Hepatocyte (in vitro differentiated cells): ENCODE data around the gene ARHGAP25. TPM values are rescaled to one million over a fixed set of nuclear protein-coding genes. Genes with fewer than 3 reads are reported as not detected.

ENCODE experiments used
- DNase-seq: peaks from one replicate; pipeline ENCODE4 v3.0.0-alpha.2; 2016; ENCODE audit warnings: low spot score
- H2AFZ ChIP-seq: fragments of 200-600 bp; sonication (generic); 2 replicates; pipeline ENCODE4 v1.6.0; 2016; ENCODE audit warnings: antibody characterized with exemption, mild to moderate bottlenecking
- H3K27ac ChIP-seq: fragments of 200-600 bp; sonication (generic); 2 replicates; pipeline ENCODE4 v1.5.1; 2016; ENCODE audit warnings: mild to moderate bottlenecking
- H3K27me3 ChIP-seq: fragments of 200-600 bp; sonication (generic); 2 replicates; pipeline ENCODE4 v1.6.1; 2016
- H3K36me3 ChIP-seq: fragments of 200-600 bp; sonication (generic); replicated peaks from 2 replicates; pipeline ENCODE4 v1.5.1; 2016; ENCODE audit warnings: low read depth; ENCODE audit not compliant: insufficient read depth
- H3K4me1 ChIP-seq: fragments of 200-600 bp; sonication (generic); 2 replicates; pipeline ENCODE4 v1.5.1; 2016; ENCODE audit warnings: mild to moderate bottlenecking, moderate library complexity; ENCODE audit not compliant: insufficient read depth
- H3K4me2 ChIP-seq: fragments of 200-600 bp; sonication (generic); 2 replicates; pipeline ENCODE4 v1.6.0; 2016
- H3K4me3 ChIP-seq: fragments of 200-600 bp; sonication (generic); 2 replicates; pipeline ENCODE4 v1.5.1; 2016; ENCODE audit warnings: mild to moderate bottlenecking
- H3K79me2 ChIP-seq: fragments of 200-600 bp; sonication (generic); 2 replicates; pipeline ENCODE4 v1.6.0; 2017; ENCODE audit warnings: mild to moderate bottlenecking
- H3K9me2 ChIP-seq: fragments of 200-600 bp; sonication (generic); replicated peaks from 2 replicates; pipeline ENCODE4 v1.6.0; 2017; ENCODE audit warnings: mild to moderate bottlenecking; ENCODE audit not compliant: insufficient read depth
- H3K9me3 ChIP-seq: fragments of 200-600 bp; sonication (generic); 2 replicates; pipeline ENCODE4 v1.5.1; 2016; ENCODE audit warnings: low read depth, mild to moderate bottlenecking
- H4K20me1 ChIP-seq: fragments of 200-600 bp; sonication (generic); 2 replicates; pipeline ENCODE4 v1.6.0; 2016; ENCODE audit warnings: mild to moderate bottlenecking; ENCODE audit not compliant: insufficient read depth, poor library complexity, severe bottlenecking
- CTCF ChIP-seq: fragments of 200-600 bp; sonication (generic); IDR thresholded peaks from 2 replicates; pipeline ENCODE4 v1.5.1; 2016; ENCODE audit warnings: antibody characterized with exemption, mild to moderate bottlenecking; ENCODE audit not compliant: poor library complexity
- EZH2 ChIP-seq: fragments of 200-600 bp; sonication (generic); IDR thresholded peaks from 2 replicates; pipeline ENCODE4 v1.6.1; 2016; ENCODE audit warnings: antibody characterized with exemption, mild to moderate bottlenecking, borderline replicate concordance
- EZH2phosphoT487 ChIP-seq: fragments of 200-600 bp; sonication (generic); IDR thresholded peaks from one replicate; pipeline ENCODE4 v1.6.1; 2018; ENCODE audit warnings: antibody characterized with exemption, mild to moderate bottlenecking, low read depth, moderate library complexity; ENCODE audit not compliant: unreplicated experiment, severe bottlenecking
- WGBS: methylation state at CpG from one replicate; pipeline ENCODE4 v1.1.6; 2016; ENCODE audit warnings: low lambda C conversion rate; ENCODE audit errors: missing lambda C conversion rate; 5-methylcytosine and 5-hydroxymethylcytosine counted together
- polyA plus RNA-seq: library from polyadenylated mRNA; unstranded; fragments of >200 nt; fragmentation: Nextera tagmentation; extraction: Ambion mirVana; gene quantifications from 2 replicates; pipeline ENCODE4 v1.2.1, GENCODE V29; 2016
- total RNA-seq: library from RNA; depleted of rRNA; stranded (reverse); fragments of >200 nt; gene quantifications from 2 replicates; pipeline ENCODE4 v1.2.3, GENCODE V29; 2014

Gene ARHGAP25
- total and polyA plus RNA-seq, 2 experiments from 2014 or later, result 0.21 to 0.47 TPM

DNA sequence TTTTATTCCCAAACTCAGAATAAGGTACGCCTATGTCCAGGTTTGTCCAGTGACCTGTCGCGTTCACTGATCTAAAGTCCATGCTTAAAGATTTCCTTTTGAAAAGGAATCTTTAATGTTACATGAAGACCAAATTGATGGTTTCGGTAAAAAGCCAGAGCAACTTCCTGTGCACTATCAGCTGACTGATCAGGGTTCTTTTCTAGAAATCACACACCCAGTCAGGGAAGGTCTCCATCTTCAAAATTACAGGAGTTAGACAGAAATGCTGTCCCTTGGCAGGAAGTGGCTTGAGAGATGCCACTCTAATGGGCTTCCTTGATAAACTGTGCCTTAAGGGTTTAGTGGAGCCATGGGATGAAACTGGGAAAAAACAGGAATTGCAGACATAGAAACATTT, 14.7 kb upstream of the ARHGAP25 start:
- Histone ChIP-seq H3K27me3 (no peaks in the 10 kb centered on the region), H3K4me3 (no peak overlapping the region), H3K79me2 (no peaks in the 10 kb centered on the region), H3K36me3 (no peaks in the 10 kb centered on the region), H3K4me1 (no peaks in the 10 kb centered on the region), H3K4me2 (no peak overlapping the region), H4K20me1 (no peaks in the 10 kb centered on the region), H2AFZ (no peak overlapping the region), H3K9me2 (no peaks in the 10 kb centered on the region), H3K27ac (no peak overlapping the region), H3K9me3 (no peaks in the 10 kb centered on the region)
- TF ChIP-seq EZH2phosphoT487 (no peak), EZH2 (no peak), CTCF (no peak)
- no peak for DNase-seq
- WGBS, result 93% methylated on average over 4 of the region's 4 CpGs

- Histone ChIP-seq H3K4me1 (no peaks in the 10 kb centered on the region), H3K79me2 (no peaks in the 10 kb centered on the region), H3K4me3 (no peak overlapping the region), H3K9me2 (no peaks in the 10 kb centered on the region), H3K4me2 (no peak overlapping the region), H4K20me1 (no peaks in the 10 kb centered on the region), H2AFZ (no peak overlapping the region), H3K9me3 (no peaks in the 10 kb centered on the region), H3K27me3 (no peaks in the 10 kb centered on the region), H3K36me3 (no peaks in the 10 kb centered on the region), H3K27ac (no peak overlapping the region)
- TF ChIP-seq EZH2 (no peak), EZH2phosphoT487 (no peak), CTCF (no peak)
- no peak for DNase-seq
- 69% methylated on average over 3 of the region's 3 CpGs for WGBS
Measured at GRCh38 chr2:68720665-68721064, 13.9 kb upstream of the ARHGAP25 start.

GRCh38 chr2:68721482-68722101, 13.0 kb upstream of the ARHGAP25 start:
- WGBS, result 73% methylated on average over 8 of the region's 8 CpGs

More at GRCh38 chr2:68721482-68722101, 13.0 kb upstream of the ARHGAP25 start:
- no peak for TF ChIP-seq EZH2phosphoT487
- TF ChIP-seq CTCF, result no peak
- no peak for TF ChIP-seq EZH2
- Histone ChIP-seq H3K36me3 (no peaks in the 10 kb centered on the region), H3K79me2 (no peaks in the 10 kb centered on the region), H3K4me1 (no peaks in the 10 kb centered on the region), H4K20me1 (no peaks in the 10 kb centered on the region), H3K4me3 (no peak overlapping the region), H3K4me2 (no peak overlapping the region), H3K9me2 (no peaks in the 10 kb centered on the region), H3K9me3 (no peaks in the 10 kb centered on the region), H3K27me3 (no peaks in the 10 kb centered on the region), H3K27ac (no peak overlapping the region), H2AFZ (no peak overlapping the region)
- DNase-seq, result no peak
